HCEC 1CT (cell line): ENCODE results near the gene TMCO4.

Experiments used
- DNase-seq: peaks from one replicate; pipeline ENCODE4 v3.0.0-alpha.2; 2017

TMCO4 gene

GRCh38 chr1:19744886-19745285 is 54.8 kb downstream of the TMCO4 start:
- no peak for DNase-seq

- DNase-seq, result no peak
Measured at GRCh38 chr1:19744335-19744743, 55.4 kb downstream of the TMCO4 start.

GRCh38 chr1:19743793-19744192 is 55.9 kb downstream of the TMCO4 start:
- no peak for DNase-seq

DNA sequence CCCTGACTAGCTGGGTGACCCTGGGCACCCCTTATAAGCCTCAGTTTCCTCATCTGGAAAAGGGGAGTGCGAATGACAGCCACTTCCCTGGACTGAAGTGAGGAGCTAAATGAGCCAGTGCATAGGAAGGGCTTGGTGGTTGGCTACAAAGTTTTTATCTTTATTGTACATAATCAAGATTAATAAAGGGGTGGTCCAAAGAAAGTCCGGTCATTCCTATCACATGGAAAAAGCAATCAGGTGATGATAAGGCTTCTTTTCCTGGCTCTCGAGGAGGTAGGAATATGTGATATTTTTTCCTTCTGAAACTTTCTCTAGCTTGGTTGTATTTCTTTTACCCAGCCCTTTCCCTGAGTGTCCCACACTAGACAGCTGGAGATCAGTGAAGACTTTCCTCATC is 56.5 kb downstream of the TMCO4 start:
- DNase-seq, result no peak

- DNase-seq, result no peak
Measured at GRCh38 chr1:19739628-19740027, 60.1 kb downstream of the TMCO4 start.

- DNase-seq, result no peak
Measured at GRCh38 chr1:19738669-19739068, 61.0 kb downstream of the TMCO4 start.

GRCh38 chr1:19738076-19738475 is 61.6 kb downstream of the TMCO4 start:
- no peak for DNase-seq

DNA sequence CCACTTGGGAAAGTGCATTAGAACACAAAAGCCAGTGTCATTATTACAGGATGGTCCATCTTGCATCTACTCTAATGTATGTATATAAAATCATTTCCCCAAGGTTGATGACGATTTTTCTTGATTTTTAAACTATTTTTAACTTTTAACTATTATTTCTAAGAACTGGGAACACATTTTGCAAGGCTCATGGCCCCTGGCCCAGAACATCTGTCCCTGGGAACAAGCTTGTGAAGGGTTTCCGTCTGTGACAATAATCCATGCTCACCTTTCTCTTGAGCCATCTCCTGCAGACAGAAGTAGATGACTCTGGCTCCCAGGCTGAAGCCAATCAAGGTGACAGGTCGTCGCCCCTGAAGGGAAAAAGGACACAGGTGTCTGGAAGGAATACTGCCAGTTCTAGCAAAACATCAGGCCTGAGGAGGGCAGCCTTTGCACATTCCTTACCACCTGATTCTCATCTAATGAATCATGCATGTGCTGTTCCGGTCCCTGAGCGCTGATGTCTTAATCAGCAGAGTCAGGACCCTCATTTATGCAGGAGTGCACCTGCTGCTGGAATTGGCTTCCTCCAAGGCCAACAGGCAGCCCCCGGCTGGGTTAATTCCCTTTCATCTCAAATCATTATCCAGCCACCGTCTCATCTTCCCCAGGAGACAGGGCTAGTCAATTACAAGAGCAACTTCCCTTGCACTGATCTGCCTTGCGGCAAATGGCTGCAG is 62.5 kb downstream of the TMCO4 start:
- DNase-seq, result peak; percentile 39

- DNase-seq, result peak; percentile 97
Measured at GRCh38 chr1:19735440-19736127, 64.1 kb downstream of the TMCO4 start.

- no peak for DNase-seq
Measured at GRCh38 chr1:19734472-19734999, 65.2 kb downstream of the TMCO4 start.

DNA sequence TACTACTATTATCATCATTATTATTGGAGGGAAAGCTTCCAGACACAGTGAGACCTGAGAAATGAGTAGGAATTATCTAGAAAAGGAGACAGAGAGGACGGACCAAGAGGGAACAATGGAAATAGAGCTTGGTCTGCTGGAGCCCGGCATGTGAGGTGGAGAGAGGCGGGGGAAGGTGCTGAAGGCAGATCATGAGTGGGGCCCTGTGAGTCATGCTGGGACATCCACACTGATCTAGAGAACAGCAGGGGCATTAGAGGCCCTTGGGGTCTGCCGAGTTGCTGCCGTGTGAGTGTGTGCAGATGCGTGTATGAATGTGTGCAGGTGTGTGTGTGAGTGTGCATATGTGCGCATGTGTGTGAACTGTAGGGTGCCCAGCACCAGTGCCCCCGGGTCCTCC is 65.7 kb downstream of the TMCO4 start:
- DNase-seq, result no peak

- no peak for DNase-seq
Measured at GRCh38 chr1:19733615-19734014, 66.1 kb downstream of the TMCO4 start.

- DNase-seq, result no peak
Measured at GRCh38 chr1:19731311-19731821, 68.3 kb downstream of the TMCO4 start.

GRCh38 chr1:19730793-19731192 is 68.9 kb downstream of the TMCO4 start:
- no peak for DNase-seq

DNA sequence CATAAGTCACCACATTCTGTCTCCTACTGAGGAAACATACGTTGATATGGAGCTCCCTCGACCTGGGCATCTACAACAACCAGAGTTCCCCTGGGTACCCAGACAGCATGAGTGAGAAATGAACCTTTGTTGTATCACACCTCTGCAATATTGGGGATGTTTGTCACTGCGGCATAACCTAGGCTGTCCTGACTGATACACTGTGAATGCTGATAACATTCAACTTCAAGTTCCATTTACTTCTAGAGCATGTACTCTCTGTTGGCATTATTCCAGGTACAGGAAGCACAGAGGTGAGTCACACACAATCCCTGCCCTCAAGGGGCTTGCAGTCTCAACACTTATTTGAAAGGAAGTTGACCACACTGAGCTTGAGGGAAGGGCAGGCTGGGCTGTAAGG is 69.5 kb downstream of the TMCO4 start:
- no peak for DNase-seq

GRCh38 chr1:19728413-19729145 is 71.1 kb downstream of the TMCO4 start:
- DNase-seq, result no peak

- DNase-seq, result no peak
Measured at GRCh38 chr1:19725606-19726005, 74.1 kb downstream of the TMCO4 start.

GRCh38 chr1:19723874-19724273 is 75.8 kb downstream of the TMCO4 start:
- no peak for DNase-seq

DNA sequence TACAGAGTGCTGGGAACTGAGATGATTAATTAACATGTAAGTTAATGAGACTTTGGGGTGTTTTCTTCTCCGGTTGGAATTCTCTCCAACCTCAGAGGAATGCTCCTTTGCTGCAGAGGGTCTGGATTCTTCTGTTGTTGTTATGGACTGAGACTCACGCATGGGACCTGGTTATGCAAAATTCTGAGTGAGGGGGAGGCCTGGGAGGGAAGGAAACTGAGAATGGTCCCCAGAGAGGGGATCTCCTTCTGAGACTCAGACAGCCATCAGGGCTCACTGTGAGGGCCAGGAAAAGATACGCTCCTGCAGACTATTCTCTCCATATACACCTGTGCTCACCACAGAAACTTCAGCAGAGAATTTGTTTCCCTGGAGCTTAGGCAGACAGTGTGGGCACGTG is 78.7 kb downstream of the TMCO4 start:
- DNase-seq, result no peak

- no peak for DNase-seq
Measured at GRCh38 chr1:19720174-19720573, 79.5 kb downstream of the TMCO4 start.

- DNase-seq, result no peak
Measured at GRCh38 chr1:19717467-19717866, 82.2 kb downstream of the TMCO4 start.

DNA sequence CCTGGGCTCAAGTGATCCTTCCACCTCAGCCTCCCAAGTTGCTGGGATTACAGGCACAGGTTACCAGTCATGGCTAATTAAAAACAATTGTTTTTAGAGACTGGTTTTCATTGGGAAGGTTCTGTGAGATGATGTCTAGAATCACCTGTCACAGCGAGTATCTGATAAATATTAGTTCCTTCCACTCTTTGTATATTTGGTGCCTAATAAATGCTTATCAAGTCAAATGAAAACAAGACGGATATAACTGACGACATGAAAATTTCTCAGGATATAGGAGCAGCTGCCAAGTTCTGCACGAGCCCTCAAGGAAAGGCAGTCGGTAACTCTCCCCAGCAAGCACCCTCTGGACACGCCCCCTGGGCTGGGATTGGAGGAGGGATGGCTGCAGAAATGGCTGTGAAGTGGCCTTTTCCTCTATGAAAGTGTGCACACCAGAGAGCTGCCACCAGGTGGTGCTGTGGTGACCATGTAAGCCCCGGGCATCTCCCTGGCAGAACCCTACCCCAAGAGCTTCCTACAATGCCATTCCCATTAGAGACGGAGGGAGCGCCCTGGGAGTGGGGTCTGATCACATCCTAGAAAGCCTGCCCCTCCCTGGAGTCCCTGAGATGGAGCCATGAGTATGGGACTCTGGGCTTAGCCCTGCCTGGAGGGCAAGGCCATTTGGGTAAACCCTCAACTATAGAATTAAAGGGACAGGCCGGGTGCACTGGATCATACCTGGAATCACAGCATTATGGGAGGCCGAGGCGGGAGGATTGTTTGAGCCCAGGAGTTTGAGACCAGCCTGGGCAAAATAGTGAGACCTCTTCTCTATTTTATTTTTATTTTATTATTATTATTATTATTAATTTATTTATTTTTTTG is 84.1 kb downstream of the TMCO4 start:
- peak; percentile 91 for DNase-seq

- DNase-seq, result no peak
Measured at GRCh38 chr1:19712928-19713327, 86.8 kb downstream of the TMCO4 start.
